GM21717 (cell line): Measurements from ENCODE around the gene OXGR1.
"Not testable (repeated sequence)": the region's sequence is repeated elsewhere in the genome, so short reads cannot be mapped to it uniquely, and the experiment has no call there.

Experiments
- ATAC-seq: cut with Tn5 transposase; IDR thresholded peaks from one replicate; pipeline ENCODE4 v1.9.1; 2021; ENCODE audit warnings: mild to moderate bottlenecking, moderate library complexity; ENCODE audit not compliant: unreplicated experiment

OXGR1 gene

DNA sequence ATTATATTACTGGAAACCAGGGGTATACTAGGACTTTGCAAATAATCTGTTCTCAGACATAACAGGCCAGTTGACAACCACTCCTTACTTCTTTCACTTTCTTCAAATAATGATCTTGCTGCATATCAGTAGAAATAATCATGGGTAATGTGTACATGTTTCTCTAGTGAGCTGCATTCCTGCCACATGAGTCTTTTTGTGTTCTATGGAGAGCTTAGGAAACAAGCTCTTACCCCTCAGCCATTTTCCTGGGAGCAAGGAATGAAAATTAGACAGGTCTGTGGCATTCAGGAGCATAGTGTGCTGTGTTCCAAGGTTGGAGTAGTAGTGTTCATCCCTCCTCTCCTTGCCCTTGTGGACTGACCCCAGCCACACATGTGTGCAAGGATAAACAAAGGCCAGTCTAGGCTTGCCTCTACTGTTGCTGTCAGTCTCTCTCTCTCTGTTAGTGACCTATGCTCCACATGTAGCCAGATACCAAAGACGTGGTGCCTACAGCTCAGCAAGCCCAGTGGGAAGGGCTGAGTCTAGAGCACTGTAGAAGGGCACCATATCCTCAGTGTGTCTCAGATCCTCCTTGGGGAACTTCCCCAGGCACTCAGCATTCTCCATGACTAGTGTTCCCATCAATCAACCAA is 11.5 kb upstream of the OXGR1 start:
- ATAC-seq, result no peak

DNA sequence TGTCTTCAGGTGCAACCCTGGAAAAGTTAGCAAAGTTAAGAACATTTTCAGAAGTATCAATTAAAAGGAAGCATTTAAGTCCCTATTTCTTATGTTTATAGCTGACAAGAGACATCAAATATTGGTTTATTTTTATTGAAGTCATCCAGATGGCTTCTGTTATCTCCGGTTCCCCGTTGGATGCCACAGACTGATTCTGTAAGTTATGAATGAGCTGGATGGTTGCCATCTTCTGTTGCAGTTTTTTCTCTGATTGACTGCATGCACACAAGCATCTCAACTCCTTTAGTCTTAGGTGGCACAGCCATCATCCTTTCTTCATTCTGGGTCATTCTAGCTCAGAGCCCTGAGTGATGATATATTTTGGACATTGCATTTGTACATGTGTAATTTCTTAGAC is 10.6 kb upstream of the OXGR1 start:
- ATAC-seq, result no peak

DNA sequence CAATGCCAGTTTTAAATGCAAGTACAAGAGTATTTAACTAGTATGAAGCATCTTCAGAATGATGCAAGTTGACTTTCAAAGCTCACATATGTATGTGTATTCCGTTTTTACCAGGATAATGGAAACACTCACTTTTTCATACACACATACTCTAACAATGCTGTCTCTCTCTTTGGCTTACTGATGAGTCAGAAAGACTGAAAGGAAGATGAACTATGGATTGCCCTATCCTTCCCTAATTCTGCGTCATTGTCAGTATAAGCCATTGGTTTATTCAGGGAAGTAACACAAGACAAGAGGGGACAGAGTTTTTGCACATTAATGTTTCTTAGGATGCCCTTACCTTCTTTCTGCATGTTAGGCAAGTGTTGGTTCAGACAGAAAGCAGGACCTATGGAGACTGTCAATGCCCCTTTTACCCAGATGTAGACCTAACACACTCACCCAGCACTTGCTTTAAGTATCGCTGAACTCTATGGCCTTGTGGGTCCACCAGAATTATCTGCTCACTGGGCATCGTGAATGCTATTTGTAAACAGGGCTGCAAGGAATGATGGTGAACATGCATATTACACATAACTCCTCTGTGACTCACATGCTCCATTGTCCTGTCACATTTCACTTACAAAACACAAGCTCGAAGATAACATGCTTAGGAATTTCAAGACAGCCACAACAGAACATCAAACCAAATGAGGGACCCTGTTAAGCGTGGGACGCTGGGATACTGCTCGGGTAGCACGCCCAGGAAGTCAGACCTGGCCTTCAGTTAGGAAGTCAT is 10.0 kb upstream of the OXGR1 start:
- no peak for ATAC-seq

DNA sequence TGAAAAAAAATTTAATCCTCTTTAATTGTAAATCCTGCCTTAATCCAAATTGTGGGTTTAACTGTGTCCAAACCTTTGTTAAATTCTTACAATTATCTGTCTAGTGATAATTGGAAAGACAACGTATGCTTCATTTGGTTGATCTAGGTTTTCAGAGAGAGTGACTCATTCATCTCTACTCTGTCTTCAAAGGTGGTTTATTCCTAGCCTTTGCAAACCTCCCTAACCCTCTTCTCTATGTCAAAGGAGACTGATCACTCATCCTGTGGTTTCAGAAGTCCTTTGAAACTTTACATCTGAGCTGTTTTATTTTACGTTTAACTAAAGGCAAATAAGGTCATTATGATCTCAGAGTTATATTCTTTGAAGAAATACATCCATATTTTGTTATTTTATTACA is 8.8 kb upstream of the OXGR1 start:
- ATAC-seq, result no peak

DNA sequence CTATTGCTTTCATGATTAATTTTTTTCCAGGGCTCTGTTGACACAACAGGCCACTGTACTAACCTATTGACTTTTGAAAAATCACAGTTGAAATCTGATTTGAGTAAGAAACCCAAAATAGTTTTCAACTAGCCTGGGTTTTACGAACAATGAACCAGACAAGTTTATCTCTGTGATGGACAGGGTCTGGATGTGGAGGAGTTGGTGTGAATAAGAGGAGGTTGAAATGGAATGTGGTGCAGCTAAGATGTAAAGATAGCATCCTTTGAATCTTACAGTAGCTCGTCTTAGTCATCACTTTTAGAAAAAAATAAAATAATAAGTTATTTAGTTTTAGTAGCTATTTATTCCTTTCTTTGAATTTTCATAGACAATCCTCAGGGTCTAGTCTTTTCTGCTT is 8.3 kb upstream of the OXGR1 start:
- ATAC-seq, result no peak

DNA sequence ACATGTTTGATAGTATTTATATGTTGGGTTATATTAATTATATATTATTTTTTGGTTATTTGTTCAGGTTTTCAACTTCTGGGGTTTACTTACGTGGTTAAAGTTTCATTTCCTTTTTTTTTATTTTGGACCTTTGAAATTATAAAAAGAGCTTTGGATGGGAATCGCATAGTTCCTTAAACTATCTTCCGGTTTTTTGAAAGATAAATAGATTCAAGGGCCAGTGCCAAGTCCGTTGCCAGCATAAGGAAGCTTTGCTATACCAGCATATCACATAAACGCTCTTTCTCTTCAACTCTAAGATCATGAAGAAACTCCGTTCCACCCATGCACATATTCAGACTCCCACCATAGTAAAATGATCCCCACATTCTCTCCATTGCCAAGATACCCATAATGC is 7.4 kb upstream of the OXGR1 start:
- ATAC-seq, result no peak

DNA sequence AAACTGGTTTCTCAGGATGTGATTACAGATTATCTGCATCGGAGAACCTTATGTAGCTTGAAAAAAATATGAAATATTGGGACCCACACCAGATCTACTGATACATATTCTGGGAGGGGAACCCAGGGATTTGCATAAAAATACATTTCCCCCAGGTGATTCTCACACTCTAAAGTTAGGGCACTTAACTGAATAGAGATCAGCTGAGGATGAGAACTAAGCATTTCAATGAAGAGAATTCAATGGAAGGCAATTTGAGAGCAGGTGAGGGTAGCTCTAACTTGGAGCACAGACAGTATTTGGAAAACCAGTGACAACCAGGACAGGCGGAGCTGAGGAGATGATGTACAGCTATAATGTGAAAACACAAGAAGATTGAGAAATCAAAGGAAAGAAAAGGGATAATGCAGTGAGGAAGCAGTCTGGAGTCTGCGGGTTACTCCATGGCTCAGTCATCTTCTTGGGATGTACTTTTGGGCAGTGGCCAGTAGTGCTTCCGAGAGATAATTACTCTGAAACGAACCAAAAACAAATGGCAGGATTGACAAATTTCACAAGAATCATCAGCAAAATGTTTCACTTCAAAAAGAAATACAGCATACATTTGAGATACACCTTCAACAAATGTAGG is 6.1 kb upstream of the OXGR1 start:
- ATAC-seq, result no peak

DNA sequence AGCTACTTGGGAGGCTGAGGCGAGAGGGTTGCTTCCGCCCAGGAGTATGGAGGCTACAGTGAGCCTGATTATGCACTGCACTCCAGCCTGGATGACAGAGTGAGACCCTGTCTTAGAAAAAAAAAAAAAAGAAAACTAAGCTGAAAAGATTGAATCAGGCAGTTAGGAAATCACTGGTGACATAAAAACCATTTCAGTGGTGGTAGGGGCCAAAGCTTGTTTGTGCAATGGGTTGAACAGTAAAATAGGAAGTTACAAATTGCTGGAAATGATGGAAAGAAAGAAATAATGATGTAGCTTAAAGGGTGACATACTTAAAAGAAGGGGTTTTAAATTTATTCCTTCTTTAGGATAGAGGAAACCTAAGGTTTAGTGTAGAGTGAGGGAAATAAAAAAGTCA is 4.8 kb upstream of the OXGR1 start:
- ATAC-seq, result no peak

DNA sequence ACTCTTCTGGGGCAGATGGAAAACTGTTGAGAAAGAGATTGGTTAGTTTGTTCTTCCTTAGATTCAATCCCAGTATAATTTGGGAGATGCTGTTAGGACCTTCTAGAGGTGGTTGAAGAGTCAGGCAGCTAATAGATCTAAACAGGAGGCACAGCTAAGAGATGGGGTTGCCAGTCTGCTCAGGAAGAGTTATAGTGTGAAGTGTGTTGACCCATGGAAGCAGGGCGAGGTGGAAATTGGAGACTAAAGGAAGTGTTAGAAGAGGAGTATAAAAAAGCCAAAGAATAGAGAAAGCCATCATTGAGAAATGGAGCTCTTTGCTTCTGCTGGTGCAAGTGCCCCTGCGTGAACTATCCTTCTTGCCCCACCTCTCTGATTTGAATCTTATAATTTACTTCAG is 3.8 kb upstream of the OXGR1 start:
- no peak for ATAC-seq

DNA sequence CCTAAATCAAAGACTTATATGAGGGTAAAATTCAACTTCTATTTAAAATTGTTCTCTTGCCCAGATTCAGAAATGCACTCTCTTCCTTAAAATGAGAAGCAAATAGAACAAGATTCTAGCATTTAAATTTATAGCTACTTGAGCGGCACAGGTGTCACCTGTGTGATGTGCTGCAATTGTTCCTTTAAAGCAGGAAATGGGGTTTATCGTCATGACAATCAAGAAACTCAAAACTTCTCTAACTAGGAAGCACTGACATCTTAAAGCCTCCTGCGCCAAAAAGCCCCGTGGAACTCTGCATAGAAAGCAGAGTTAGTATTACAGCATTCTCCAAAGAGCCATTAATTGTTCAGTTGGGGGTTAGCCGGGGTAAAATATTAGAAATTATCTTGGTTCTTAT is 2.6 kb upstream of the OXGR1 start:
- no peak for ATAC-seq

DNA sequence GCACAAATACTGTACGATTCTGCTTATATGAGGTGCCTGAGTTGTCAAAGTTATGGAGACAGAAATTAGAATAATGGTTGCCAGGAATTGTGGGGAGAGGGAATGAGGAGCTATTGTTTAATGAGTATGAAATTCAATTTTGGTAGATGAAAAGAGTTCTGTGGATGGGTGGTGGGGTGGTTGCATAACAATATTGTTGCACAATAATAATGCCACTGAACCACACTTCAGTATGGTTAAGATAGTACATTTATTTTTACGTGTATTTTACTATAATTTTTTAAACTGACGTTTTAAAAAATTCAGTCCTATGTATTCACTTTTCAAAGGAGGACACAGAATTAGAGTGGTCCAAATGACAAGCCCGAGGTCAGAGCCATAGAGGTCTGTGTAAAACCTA is 1.8 kb upstream of the OXGR1 start:
- ATAC-seq, result no peak

DNA sequence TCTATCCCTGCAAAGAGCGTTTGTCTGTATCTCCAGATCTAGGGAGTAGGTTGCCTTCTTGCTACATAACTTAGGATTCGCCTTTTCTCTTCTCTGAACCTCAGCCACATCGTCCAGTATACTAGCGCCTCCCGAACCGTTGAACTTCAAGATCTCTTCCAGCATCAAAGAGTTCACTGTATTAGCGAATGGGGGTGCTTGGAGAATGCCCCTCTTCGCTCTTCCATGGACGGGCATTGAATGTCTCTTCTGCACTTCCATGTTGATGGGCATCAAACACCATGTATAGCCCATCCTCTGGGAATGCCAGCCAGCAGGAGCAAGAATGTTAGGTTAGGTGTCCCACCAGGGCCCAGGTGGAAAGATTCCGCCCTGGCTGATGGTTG is 575 bp upstream of the OXGR1 start:
- ATAC-seq, result no peak

DNA sequence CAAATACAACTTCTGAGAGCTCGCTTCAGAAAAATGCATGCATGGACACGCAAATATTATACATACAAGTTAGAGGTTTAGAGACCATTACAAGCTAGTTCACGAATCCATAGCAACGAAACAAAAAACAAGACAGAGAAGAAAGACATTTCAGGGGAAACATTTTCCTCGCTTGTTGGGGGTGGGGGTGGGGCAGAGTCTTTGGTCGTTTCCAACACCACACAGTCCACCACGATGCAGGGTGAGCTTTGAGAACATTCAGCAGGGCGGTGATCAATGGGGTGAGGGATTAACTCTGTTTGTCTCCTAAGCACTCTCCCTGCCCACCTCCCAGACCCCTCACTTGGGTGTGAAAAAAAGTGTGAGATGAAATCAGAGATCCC is 651 bp downstream of the OXGR1 start:
- ATAC-seq, result no peak

DNA sequence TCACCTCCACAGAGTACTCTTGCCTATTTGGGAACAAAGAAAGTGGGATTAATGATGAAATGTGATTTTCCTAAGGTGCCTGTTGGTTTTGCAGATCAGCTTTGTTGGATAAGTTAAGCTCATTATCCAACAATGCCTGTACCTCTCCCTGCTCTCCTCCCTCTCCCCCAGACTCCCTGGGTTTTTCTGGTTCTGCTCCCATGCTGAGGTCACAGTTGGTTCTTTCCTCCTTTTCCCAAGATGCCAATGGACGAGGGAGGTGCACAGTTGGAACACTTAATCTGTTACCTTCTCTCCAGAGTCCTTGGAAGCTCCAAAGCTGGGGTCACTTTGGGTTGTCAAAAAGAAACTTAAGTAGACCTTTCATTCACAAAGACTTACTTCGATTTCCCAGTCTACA is 1.6 kb downstream of the OXGR1 start:
- ATAC-seq, result no peak

DNA sequence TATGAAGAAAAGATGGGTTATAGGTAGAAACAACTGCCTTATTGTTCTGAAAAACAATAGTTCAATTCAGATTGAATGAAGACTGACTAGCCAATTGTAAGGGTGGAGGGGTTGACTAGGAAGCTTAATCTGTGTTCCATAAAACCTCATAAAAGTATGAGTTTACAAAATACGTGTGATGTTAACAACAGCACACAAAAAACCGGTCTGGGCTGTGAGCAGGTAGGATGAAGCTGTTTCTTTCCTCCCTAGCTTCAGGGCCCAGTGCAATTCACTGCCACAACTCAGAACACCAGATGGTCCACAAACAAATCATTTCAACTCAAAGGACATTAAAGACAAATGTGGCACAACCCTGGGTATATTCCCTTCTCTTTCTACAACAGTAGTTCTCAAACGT is 3.2 kb downstream of the OXGR1 start:
- ATAC-seq, result no peak

DNA sequence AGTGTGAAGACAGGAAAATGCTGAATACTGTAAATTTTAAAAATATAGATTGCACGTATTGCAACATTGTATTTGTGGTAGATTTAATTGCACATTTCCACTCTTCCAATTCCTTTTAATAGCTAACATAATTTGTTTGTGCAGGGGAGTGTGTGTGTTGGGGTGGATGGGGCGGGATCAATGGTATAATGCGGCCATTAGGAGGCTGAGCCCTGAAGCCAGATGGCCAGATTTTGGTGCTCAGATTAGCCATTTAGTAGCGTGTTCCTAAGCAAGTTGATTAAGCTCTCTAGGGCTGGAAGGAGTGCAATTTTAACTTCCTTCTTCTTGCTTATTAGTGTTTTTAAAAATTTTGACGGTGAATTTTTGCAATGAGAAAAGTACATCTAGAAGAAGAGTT is 5.8 kb downstream of the OXGR1 start:
- ATAC-seq, result no peak

DNA sequence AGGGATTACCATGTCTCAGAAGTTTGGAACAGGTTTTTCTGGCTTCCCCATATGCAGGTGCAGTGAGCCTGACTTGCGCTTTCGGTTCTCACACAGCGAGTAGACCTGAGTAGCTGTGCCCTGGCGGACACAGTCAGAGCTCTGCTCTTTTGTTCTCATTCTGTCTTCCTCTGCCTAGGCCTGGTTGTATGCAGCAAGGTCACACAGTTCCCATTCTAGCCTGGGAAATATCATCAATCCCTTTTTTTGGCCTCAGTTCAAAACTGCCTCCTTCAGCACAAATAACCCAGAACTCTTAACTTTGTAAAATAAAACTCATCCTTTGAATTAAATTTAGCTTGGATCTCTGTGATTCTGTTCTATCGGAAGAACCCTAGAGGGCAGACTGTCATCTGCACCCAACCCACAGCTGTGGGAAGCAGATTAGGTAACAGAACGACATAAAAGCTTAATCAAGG is 10.2 kb downstream of the OXGR1 start:
- peak; percentile 100 for ATAC-seq

DNA sequence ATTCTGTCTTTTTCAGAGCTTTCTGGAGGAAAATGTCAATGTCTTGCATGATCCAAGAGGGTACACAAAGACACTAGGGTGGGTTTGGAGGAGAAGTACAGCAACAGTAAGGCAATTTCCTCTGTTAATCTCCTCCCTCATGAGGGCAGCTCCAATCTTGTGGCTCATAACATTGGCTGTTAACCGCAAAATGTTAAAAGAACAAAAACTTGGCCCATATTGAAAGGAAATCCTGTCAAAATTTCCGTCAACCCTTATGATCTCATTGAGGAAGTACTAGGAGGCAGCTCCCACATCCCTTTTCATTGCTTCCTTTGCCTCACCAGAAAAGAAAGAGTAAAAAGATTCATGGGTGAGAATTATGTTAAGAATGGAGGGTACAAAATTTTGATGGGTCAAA is 11.6 kb downstream of the OXGR1 start:
- no peak for ATAC-seq

DNA sequence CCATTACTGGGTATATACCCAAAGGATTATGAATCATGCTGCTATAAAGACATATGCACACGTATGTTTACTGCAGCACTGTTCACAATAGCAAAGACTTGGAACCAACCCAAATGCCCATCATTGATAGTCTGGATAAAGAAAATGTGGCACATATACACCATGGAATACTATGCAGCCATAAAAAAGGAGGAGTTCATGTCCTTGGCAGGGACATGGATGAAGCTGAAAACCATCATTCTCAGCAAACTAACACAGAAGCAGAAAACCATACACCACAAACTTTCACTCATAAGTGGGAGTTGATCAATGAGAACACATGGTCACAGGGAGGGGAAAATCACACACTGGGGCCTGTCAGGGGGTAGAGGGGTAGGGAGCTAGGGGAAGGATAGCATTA is 14.4 kb downstream of the OXGR1 start:
- ATAC-seq, result not testable (repeated sequence)

DNA sequence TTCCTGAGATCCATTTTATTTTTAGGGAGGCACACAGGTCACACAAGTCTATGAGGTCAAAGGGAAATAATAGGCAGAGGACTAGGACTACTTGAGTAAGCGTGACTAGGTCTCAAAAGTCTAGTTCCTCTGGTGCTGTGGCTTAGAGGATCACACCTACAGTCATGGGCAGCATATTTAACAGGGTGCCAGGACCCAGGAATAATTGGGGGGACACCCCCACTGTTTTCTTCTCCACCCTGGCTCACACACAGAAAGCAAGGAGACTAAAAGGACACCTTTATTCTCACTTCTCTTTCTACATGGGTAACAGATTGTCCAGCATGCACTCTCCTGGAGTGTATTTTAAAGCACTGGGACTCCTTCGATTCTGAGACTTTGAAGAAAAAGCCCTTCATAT is 26.2 kb downstream of the OXGR1 start:
- ATAC-seq, result no peak

DNA sequence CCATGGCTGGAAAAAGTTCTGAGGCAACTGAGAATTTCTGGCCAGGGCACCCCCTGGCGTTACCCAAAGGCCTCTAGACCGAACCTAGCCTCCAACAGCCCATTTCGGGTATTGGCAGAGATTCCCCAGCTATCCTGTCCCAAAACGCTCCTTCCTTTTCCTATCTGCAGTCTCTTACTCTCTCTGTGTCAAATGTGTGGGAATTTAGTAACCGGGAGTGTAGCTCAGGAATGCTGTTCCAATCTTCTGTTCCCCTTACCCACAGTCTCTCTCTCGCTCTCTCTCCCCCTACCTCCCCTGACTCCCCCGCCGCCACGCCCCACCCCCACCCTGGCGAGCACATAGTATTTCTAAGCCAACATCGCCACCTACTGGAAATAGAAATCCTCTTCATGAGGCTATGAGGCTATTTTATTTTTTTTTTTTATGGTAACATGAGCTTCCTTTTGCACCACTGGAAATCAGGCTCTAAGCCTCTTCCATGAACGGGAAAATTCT is 27.0 kb downstream of the OXGR1 start:
- ATAC-seq, result no peak

DNA sequence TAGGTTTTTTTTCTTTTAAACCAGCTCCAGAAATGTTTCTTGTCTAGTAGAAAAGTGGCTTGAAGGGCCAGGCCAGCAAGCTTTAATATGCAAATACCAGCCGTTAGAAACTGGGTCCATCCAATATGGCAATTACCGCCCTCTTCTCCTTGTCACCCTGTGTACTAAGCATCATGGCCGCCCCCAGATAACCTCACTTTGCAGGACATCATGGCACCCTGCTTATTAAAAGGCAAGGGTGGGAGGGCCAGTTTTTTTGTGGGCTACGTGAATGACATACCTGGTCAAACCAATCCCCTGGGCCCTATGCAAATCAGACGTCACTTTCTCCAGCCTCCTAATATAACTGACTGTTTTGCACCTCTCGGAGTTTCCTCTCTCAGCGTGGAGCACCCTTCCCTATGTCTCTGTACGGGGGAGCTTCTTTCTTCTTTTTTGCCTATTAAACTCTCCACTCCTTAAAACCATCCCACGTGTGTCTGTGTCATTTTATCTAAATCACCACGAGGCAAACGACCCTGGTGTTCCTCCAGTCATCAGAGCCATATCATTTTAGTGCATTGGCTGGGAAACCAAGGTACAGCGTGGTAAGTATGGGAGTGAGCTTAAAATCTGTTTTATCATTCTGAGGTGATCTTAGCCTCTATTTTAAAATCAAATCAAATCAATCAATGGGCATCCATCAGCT is 27.7 kb downstream of the OXGR1 start:
- no peak for ATAC-seq
